ENCODE measurements around the gene SH3BP4. TPM values are rescaled to one million over a fixed set of nuclear protein-coding genes. Genes with fewer than 3 reads are reported as not detected.

SH3BP4 gene
- total and polyA plus RNA-seq, 2 of the 13 experiments (the other 11 are each of a cell fraction or from before 2014, with no cell fraction given): 34.6 to 99.1 TPM

DNA sequence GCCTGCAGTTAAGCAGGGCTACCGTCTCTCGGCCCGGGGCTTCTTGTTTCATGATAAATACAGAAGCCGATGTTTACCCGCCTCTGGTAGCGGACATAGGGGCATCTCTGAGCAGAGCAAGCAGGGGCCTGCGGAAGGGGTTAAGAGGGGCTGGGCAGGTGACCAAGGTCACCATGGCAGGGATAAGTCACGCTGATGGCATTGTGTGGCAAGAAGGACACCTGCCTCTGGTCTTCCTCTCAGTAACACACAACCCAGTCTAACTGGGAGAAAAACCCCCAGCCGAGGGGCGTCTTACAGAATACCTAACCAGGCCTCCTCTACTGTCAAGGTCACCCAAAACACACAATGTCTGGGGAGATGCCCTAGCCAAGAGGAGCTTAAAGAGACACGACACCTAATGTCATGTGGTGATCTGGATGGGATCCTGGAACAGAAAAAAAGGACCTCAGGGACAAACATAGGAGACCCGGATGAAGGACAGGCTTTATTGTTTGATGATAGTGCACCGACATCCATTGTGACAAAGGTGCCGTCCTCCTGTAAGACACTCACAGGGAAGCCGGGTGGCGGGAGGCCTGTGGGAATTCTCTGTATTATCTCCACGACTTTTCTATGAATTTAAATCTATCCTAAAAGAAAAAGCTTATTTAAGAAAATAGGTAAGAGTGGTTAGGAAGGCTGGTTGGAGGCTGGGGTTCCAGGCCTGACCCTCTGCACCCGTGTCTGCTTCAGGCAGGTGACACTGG, 24.8 kb downstream of the SH3BP4 start (continued):
- TF ChIP-seq, protein P1, sequence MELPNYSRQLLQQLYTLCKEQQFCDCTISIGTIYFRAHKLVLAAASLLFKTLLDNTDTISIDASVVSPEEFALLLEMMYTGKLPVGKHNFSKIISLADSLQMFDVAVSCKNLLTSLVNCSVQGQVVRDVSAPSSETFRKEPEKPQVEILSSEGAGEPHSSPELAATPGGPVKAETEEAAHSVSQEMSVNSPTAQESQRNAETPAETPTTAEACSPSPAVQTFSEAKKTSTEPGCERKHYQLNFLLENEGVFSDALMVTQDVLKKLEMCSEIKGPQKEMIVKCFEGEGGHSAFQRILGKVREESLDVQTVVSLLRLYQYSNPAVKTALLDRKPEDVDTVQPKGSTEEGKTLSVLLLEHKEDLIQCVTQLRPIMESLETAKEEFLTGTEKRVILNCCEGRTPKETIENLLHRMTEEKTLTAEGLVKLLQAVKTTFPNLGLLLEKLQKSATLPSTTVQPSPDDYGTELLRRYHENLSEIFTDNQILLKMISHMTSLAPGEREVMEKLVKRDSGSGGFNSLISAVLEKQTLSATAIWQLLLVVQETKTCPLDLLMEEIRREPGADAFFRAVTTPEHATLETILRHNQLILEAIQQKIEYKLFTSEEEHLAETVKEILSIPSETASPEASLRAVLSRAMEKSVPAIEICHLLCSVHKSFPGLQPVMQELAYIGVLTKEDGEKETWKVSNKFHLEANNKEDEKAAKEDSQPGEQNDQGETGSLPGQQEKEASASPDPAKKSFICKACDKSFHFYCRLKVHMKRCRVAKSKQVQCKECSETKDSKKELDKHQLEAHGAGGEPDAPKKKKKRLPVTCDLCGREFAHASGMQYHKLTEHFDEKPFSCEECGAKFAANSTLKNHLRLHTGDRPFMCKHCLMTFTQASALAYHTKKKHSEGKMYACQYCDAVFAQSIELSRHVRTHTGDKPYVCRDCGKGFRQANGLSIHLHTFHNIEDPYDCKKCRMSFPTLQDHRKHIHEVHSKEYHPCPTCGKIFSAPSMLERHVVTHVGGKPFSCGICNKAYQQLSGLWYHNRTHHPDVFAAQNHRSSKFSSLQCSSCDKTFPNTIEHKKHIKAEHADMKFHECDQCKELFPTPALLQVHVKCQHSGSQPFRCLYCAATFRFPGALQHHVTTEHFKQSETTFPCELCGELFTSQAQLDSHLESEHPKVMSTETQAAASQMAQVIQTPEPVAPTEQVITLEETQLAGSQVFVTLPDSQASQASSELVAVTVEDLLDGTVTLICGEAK (IDR thresholded peaks at IDR 0.05): no peak
- TF ChIP-seq, protein P1 (CRISPR knock-in tag; IDR thresholded peaks at IDR 0.05): no peak
- TF ChIP-seq GZF1 (CRISPR knock-in tag; IDR thresholded peaks at IDR 0.05) (no peak), ZBTB37 (CRISPR knock-in tag; IDR thresholded peaks at IDR 0.05) (0 out of 2 replicates have a peak, but pooled peaks have one; percentile 37), NFRKB (IDR thresholded peaks at IDR 0.05) (no peak), PREB (CRISPR knock-in tag; IDR thresholded peaks at IDR 0.05) (no peak), TAF1 (CRISPR knock-in tag; IDR thresholded peaks at IDR 0.05) (no peak), EED (CRISPR knock-in tag; IDR thresholded peaks at IDR 0.05) (no peak), KLF6 (CRISPR knock-in tag; IDR thresholded peaks at IDR 0.05) (no peak), ZC3H13 (CRISPR knock-in tag; IDR thresholded peaks at IDR 0.05) (no peak; the same call in 1 of the 2 replicates), ZNF124 (CRISPR knock-in tag; IDR thresholded peaks at IDR 0.05) (no peak; the same call in 1 of the 2 replicates), ZNF614 (CRISPR knock-in tag; IDR thresholded peaks at IDR 0.05; ENCODE audit: borderline replicate concordance) (peak; percentile 25; the same call in 1 of the 2 replicates), ZSCAN22 (CRISPR knock-in tag; IDR thresholded peaks at IDR 0.05) (no peak), RBM22 (optimal IDR thresholded peaks at IDR 0.05; ENCODE audit: low read length) (peak; percentile 94)
- TF ChIP-seq, protein P2, sequence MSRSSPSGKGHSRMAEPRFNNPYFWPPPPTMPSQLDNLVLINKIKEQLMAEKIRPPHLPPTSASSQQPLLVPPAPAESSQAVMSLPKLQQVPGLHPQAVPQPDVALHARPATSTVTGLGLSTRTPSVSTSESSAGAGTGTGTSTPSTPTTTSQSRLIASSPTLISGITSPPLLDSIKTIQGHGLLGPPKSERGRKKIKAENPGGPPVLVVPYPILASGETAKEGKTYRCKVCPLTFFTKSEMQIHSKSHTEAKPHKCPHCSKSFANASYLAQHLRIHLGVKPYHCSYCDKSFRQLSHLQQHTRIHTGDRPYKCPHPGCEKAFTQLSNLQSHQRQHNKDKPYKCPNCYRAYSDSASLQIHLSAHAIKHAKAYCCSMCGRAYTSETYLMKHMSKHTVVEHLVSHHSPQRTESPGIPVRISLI (CRISPR knock-in tag; IDR thresholded peaks at IDR 0.05; ENCODE audit: borderline replicate concordance): 0 out of 2 replicates have a peak, but pooled peaks have one; percentile 18

Measured in HepG2 (cell line).